ENCODE results near the gene SPSB2.

- TF ChIP-seq POLR2A (IDR thresholded peaks at IDR 0.05) (no peak), CTCF (IDR thresholded peaks at IDR 0.05) (no peak)
These were observed 46.2 kb downstream of the SPSB2 start for GRCh38 chr12:6826734-6827436.

Measured in adrenal gland (tissue), 5 donors.